ENCODE measurements around the gene ARL8B.

Gene ARL8B

GRCh38 chr3:5084224-5084623, 37.9 kb upstream of the ARL8B start:
- no peak for DNase-seq (ENCODE audit: low spot score)
- TF ChIP-seq, protein P1, sequence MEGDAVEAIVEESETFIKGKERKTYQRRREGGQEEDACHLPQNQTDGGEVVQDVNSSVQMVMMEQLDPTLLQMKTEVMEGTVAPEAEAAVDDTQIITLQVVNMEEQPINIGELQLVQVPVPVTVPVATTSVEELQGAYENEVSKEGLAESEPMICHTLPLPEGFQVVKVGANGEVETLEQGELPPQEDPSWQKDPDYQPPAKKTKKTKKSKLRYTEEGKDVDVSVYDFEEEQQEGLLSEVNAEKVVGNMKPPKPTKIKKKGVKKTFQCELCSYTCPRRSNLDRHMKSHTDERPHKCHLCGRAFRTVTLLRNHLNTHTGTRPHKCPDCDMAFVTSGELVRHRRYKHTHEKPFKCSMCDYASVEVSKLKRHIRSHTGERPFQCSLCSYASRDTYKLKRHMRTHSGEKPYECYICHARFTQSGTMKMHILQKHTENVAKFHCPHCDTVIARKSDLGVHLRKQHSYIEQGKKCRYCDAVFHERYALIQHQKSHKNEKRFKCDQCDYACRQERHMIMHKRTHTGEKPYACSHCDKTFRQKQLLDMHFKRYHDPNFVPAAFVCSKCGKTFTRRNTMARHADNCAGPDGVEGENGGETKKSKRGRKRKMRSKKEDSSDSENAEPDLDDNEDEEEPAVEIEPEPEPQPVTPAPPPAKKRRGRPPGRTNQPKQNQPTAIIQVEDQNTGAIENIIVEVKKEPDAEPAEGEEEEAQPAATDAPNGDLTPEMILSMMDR (IDR thresholded peaks at IDR 0.05; ENCODE audit: extremely low read depth, missing control alignments) = no peak

DNA sequence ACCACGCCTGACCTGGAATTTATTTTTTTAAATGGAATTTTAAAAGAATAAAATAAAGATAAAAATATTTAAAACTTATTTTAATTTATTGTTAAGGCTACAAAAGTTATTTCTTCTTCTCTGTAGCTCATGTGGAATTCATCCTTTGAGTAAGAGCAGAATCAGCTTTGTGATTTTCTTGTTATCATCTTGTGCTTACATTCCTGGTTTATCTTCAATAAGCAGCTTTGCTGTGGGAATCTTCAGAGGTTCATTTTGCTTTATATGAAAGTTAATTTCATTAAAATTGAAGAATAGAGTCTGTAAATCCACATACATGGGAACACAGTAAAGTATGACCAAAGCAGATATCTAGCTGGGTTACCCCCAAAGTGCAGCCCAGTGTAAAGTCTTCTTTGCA, 35.4 kb upstream of the ARL8B start:
- TF ChIP-seq, protein P1 (IDR thresholded peaks at IDR 0.05; ENCODE audit: extremely low read depth, missing control alignments) = no peak
- no peak for DNase-seq (ENCODE audit: low spot score)

DNA sequence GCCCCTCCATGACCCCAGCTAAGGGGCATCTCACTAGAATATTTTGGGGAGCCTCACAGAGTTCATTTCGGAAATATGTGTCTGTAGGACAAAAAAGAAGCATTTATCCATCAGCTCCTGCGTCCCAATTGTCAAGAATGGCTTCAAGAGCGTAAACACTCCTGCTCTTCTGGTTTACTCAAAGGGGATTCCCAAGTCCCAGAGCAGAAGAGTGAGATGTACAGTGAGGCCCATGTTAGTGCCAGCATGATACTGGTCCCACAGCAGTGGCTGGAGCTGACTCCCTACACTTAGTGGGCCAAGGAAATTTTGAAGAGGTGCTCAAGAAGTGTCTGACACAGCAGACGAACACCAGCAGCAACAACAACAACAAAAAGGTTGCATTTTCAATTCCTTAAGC, 34.9 kb upstream of the ARL8B start:
- DNase-seq (ENCODE audit: low spot score) = no peak
- TF ChIP-seq, protein P1 (IDR thresholded peaks at IDR 0.05; ENCODE audit: extremely low read depth, missing control alignments) = no peak

GRCh38 chr3:5090197-5090596, 31.9 kb upstream of the ARL8B start:
- TF ChIP-seq, protein P1 (IDR thresholded peaks at IDR 0.05; ENCODE audit: extremely low read depth, missing control alignments) = no peak
- DNase-seq (ENCODE audit: low spot score) = no peak

GRCh38 chr3:5092018-5092417, 30.1 kb upstream of the ARL8B start:
- TF ChIP-seq, protein P1 (IDR thresholded peaks at IDR 0.05; ENCODE audit: extremely low read depth, missing control alignments) = no peak
- no peak for DNase-seq (ENCODE audit: low spot score)

GRCh38 chr3:5093731-5094130, 28.4 kb upstream of the ARL8B start:
- TF ChIP-seq, protein P1 (IDR thresholded peaks at IDR 0.05; ENCODE audit: extremely low read depth, missing control alignments) = no peak
- DNase-seq (ENCODE audit: low spot score) = no peak

DNA sequence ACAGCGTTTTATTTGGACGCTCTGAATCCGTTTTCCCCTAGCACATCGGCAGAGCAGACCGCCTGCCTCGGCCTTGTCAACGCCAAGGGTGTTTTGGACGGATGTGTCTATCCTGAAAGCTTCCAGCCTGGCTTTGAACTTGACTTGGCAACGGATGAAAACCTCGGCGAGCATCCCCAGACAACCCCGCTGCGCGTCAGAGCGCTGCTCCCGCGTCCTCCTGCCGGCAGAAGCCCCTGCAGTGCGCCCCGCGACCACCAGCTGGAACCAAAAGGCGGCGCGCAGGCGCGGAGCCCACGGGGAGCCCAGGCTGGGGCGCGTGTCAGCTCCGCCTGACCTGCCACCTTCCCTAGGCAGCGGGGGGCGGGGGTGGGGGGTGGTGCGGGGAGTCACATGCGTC, 26.2 kb upstream of the ARL8B start:
- no peak for DNase-seq (ENCODE audit: low spot score)

More for the DNA sequence above, 26.2 kb upstream of the ARL8B start:
- TF ChIP-seq, protein P1 (IDR thresholded peaks at IDR 0.05; ENCODE audit: extremely low read depth, missing control alignments) = no peak

All from GM20000 (cell line).